Loucy (cell line): ENCODE results near the gene NOXO1.

Source experiments
- EZH2phosphoT487 ChIP-seq: fragments of 200-600 bp; IDR thresholded peaks from 2 replicates; pipeline ENCODE4 v1.6.1; 2018; ENCODE audit warnings: antibody characterized with exemption, mild to moderate bottlenecking, moderate library complexity, borderline replicate concordance
- TF ChIP-seq, protein P1 (sequence below): fragments of 200-600 bp; sonication (generic); conservative IDR thresholded peaks from 2 replicates; pipeline ENCODE4 v1.5.1; 2014; ENCODE audit warnings: mild to moderate bottlenecking, antibody characterized with exemption, low read length

GRCh38 chr16:2025251-2025650 lies 44.0 kb upstream of the NOXO1 start:
- TF ChIP-seq, protein P1, sequence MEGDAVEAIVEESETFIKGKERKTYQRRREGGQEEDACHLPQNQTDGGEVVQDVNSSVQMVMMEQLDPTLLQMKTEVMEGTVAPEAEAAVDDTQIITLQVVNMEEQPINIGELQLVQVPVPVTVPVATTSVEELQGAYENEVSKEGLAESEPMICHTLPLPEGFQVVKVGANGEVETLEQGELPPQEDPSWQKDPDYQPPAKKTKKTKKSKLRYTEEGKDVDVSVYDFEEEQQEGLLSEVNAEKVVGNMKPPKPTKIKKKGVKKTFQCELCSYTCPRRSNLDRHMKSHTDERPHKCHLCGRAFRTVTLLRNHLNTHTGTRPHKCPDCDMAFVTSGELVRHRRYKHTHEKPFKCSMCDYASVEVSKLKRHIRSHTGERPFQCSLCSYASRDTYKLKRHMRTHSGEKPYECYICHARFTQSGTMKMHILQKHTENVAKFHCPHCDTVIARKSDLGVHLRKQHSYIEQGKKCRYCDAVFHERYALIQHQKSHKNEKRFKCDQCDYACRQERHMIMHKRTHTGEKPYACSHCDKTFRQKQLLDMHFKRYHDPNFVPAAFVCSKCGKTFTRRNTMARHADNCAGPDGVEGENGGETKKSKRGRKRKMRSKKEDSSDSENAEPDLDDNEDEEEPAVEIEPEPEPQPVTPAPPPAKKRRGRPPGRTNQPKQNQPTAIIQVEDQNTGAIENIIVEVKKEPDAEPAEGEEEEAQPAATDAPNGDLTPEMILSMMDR, result no peak
- TF ChIP-seq EZH2phosphoT487, result no peak
